H1 (cell line): ENCODE measurements around the gene HNF1A. TPM values are rescaled to one million over a fixed set of nuclear protein-coding genes. Genes with fewer than 3 reads are reported as not detected.

Experiments
- CTCF ChIA-PET: fragments of 300-600 bp; sonication (Branson Sonifier 250); formaldehyde crosslinking; loops from one replicate; lab custom pipeline; 2021; ENCODE audit not compliant: partially characterized antibody; lab: Charles Lee
- POLR2A ChIA-PET: fragments of 300-600 bp; sonication (Branson Sonifier 250); formaldehyde crosslinking; loops from one replicate; lab custom pipeline; 2021; ENCODE audit warnings: inconsistent platforms; ENCODE audit not compliant: partially characterized antibody; lab: Charles Lee
- DNase-seq, 2 experiments: peaks; one replicate each; pipeline versions ENCODE4 v3.0.0 to v3.0.0-alpha.2; 2010 to 2022; ENCODE audit warnings: low spot score in 2 of 2, low read depth in 1 of 2, mixed read lengths in 1 of 2
- FAIRE-seq: peaks from 2 replicates; lab custom pipeline; 2011; peaks lifted over from hg19 to GRCh38; lab: Jason Lieb, UNC
- H2AFZ ChIP-seq: 2 replicates; pipeline ENCODE4 v1.8.1; 2012; ENCODE audit warnings: low read length, inconsistent platforms
- H2AK5ac ChIP-seq: 2 replicates; pipeline ENCODE4 v1.6.1; 2013; ENCODE audit warnings: low read depth, low read length
- H2BK120ac ChIP-seq: replicated peaks from 2 replicates; pipeline ENCODE3; 2013; ENCODE audit warnings: low read depth, low read length, inconsistent platforms
- H2BK12ac ChIP-seq: 2 replicates; pipeline ENCODE4 v1.6.1; 2013; ENCODE audit warnings: low read depth, low read length
- H2BK15ac ChIP-seq: 2 replicates; pipeline ENCODE4 v1.6.1; 2013; ENCODE audit warnings: low read length
- H2BK20ac ChIP-seq: 2 replicates; pipeline ENCODE4 v1.6.1; 2013; ENCODE audit warnings: low read length
- H2BK5ac ChIP-seq: 2 replicates; pipeline ENCODE4 v1.6.1; 2013; ENCODE audit warnings: low read depth, low read length
- H3K14ac ChIP-seq: 2 replicates; pipeline ENCODE4 v1.6.1; 2013; ENCODE audit warnings: inconsistent platforms; ENCODE audit not compliant: insufficient read length
- H3K18ac ChIP-seq: 2 replicates; pipeline ENCODE4 v1.6.1; 2013; ENCODE audit warnings: low read length; ENCODE audit errors: extremely low read depth
- H3K23ac ChIP-seq: 2 replicates; pipeline ENCODE4 v1.6.1; 2013; ENCODE audit warnings: inconsistent platforms; ENCODE audit not compliant: insufficient read length
- H3K23me2 ChIP-seq: 2 replicates; pipeline ENCODE4 v1.6.1; 2013; ENCODE audit warnings: low read depth, low read length
- H3K27ac ChIP-seq: 2 replicates; pipeline ENCODE4 v1.6.1; 2011; ENCODE audit warnings: low read depth, low read length, inconsistent platforms
- H3K27me3 ChIP-seq, 4 experiments: replicated peaks in 1 of 4; 1 replicate in 1 of 4; 2 replicates in 3 of 4; pipeline versions ENCODE4 v1.6.1 to v1.8.1; 2011 to 2013; ENCODE audit warnings: low read length in 3 of 4, mild to moderate bottlenecking in 3 of 4, inconsistent platforms in 2 of 4, mixed read lengths in 2 of 4, moderate library complexity in 1 of 4; ENCODE audit not compliant: control insufficient read depth in 3 of 4, insufficient read depth in 3 of 4; ENCODE audit errors: extremely low read depth in 1 of 4
- H3K36me3 ChIP-seq, 4 experiments: 2 replicates each; pipeline versions ENCODE4 v1.6.1 to v1.8.1; 2011 to 2013; ENCODE audit warnings: mild to moderate bottlenecking in 4 of 4, low read length in 3 of 4, moderate library complexity in 2 of 4, control low read depth in 1 of 4, inconsistent platforms in 1 of 4; ENCODE audit not compliant: insufficient read depth in 4 of 4, control insufficient read depth in 2 of 4
- H3K4ac ChIP-seq: replicated peaks from 2 replicates; pipeline ENCODE3; 2013; ENCODE audit warnings: low read length, low read depth, mixed read lengths, inconsistent platforms; ENCODE audit not compliant: insufficient read length
- H3K4me1 ChIP-seq, 4 experiments: replicated peaks in 1 of 4; 1 replicate in 1 of 4; 2 replicates in 3 of 4; pipeline versions ENCODE4 v1.6.1 to v1.8.1; 2011 to 2013; ENCODE audit warnings: low read length in 3 of 4, inconsistent platforms in 2 of 4, mixed read lengths in 1 of 4; ENCODE audit not compliant: insufficient read depth in 4 of 4, control insufficient read depth in 3 of 4
- H3K4me2 ChIP-seq, 2 experiments: 2 replicates each; pipeline versions ENCODE4 v1.6.1 to v1.8.1; 2011 to 2013; ENCODE audit warnings: low read depth in 2 of 2, low read length in 2 of 2, control low read depth in 1 of 2, inconsistent platforms in 1 of 2, mild to moderate bottlenecking in 1 of 2; ENCODE audit not compliant: insufficient read depth in 1 of 2
- H3K4me3 ChIP-seq, 4 experiments: fragments of 200-600, 300-600 bp in 1 of 4; sonication (generic), shearing (Covaris generic), sonication (Bioruptor Twin) in 1 of 4; 2 replicates each; pipeline versions ENCODE4 v1.5.1 to v1.8.1; 2011 to 2016; ENCODE audit warnings: low read length in 4 of 4, low read depth in 3 of 4, control low read depth in 2 of 4, inconsistent platforms in 2 of 4, mild to moderate bottlenecking in 2 of 4, mixed read lengths in 1 of 4, moderate library complexity in 1 of 4; ENCODE audit not compliant: insufficient read depth in 2 of 4; ENCODE audit errors: extremely low read depth in 1 of 4
- H3K56ac ChIP-seq: replicated peaks from 2 replicates; pipeline ENCODE3; 2013; ENCODE audit warnings: low read depth, mild to moderate bottlenecking, mixed read lengths, low read length, inconsistent platforms; ENCODE audit not compliant: insufficient read length
- H3K79me1 ChIP-seq: 2 replicates; pipeline ENCODE4 v1.6.1; 2013; ENCODE audit warnings: low read depth, low read length, control low read depth
- H3K79me2 ChIP-seq, 2 experiments: 2 replicates each; pipeline versions ENCODE4 v1.6.1 to v1.8.1; 2012 to 2013; ENCODE audit warnings: low read length in 2 of 2, mild to moderate bottlenecking in 2 of 2, inconsistent platforms in 1 of 2; ENCODE audit not compliant: insufficient read depth in 2 of 2, control insufficient read depth in 1 of 2
- H3K9ac ChIP-seq, 4 experiments: replicated peaks in 1 of 4; 1 replicate in 1 of 4; 2 replicates in 3 of 4; pipeline versions ENCODE4 v1.6.1 to v1.8.1; 2011 to 2013; ENCODE audit warnings: low read depth in 3 of 4, low read length in 3 of 4, control low read depth in 2 of 4, mild to moderate bottlenecking in 2 of 4, moderate library complexity in 2 of 4, inconsistent platforms in 1 of 4; ENCODE audit errors: extremely low read depth in 1 of 4
- H3K9me3 ChIP-seq, 2 experiments: 2 replicates each; pipeline versions ENCODE4 v1.6.1 to v1.8.1; 2012 to 2013; ENCODE audit warnings: mild to moderate bottlenecking in 2 of 2, moderate library complexity in 2 of 2, control low read depth in 1 of 2, inconsistent platforms in 1 of 2, low read depth in 1 of 2, low read length in 1 of 2, mixed read lengths in 1 of 2; ENCODE audit not compliant: insufficient read depth in 2 of 2
- H4K20me1 ChIP-seq, 2 experiments: replicated peaks in 1 of 2; 2 replicates each; pipeline versions ENCODE3 to v1.8.1; 2011 to 2013; ENCODE audit warnings: inconsistent platforms in 2 of 2, low read length in 2 of 2, mild to moderate bottlenecking in 1 of 2; ENCODE audit not compliant: insufficient read depth in 2 of 2, control insufficient read depth in 1 of 2
- H4K5ac ChIP-seq: 2 replicates; pipeline ENCODE4 v1.6.1; 2013; ENCODE audit warnings: low read length, low read depth, mixed read lengths, inconsistent platforms; ENCODE audit not compliant: insufficient read length
- H4K8ac ChIP-seq: 2 replicates; pipeline ENCODE4 v1.8.0; 2013; ENCODE audit warnings: mild to moderate bottlenecking, moderate library complexity, low read length, inconsistent platforms; ENCODE audit not compliant: insufficient read depth; ENCODE audit errors: extremely low read depth
- H4K91ac ChIP-seq: replicated peaks from 2 replicates; pipeline ENCODE3; 2013; ENCODE audit warnings: low read length, mixed read lengths, inconsistent platforms; ENCODE audit not compliant: insufficient read length
- ASH2L ChIP-seq: fragments of 200-600, 300-600 bp; sonication (generic); IDR thresholded peaks from one replicate; pipeline ENCODE4 v1.7.1; 2017; ENCODE audit warnings: low read length
- BACH1 ChIP-seq: IDR thresholded peaks from 2 replicates; pipeline ENCODE4 v1.6.1; 2012; ENCODE audit warnings: low read length, improper control_type of control experiment
- BCL11A ChIP-seq, 2 experiments: IDR thresholded peaks; one replicate each; pipeline ENCODE4 v1.6.1; 2011; ENCODE audit warnings: low read depth in 2 of 2, low read length in 2 of 2, mild to moderate bottlenecking in 2 of 2
- HDAC2 ChIP-seq, 2 experiments: fragments of 300-600 bp in 1 of 2; sonication (generic) in 1 of 2; IDR thresholded peaks; 2 replicates each; pipeline ENCODE4 v1.6.1; 2011 to 2012; ENCODE audit warnings: low read depth in 2 of 2, low read length in 2 of 2, mild to moderate bottlenecking in 2 of 2, moderate library complexity in 2 of 2, borderline replicate concordance in 1 of 2, inconsistent platforms in 1 of 2
- HDAC6 ChIP-seq: IDR thresholded peaks from one replicate; pipeline ENCODE4 v1.7.1; 2012; ENCODE audit warnings: low read depth, mild to moderate bottlenecking, inconsistent platforms, low read length, moderate library complexity
- KDM5A ChIP-seq: fragments of 200-600 bp; IDR thresholded peaks from 2 replicates; pipeline ENCODE4 v1.7.1; 2012; ENCODE audit warnings: mild to moderate bottlenecking, low read length, inconsistent platforms, mixed read lengths
- NANOG ChIP-seq: IDR thresholded peaks from 2 replicates; pipeline ENCODE4 v1.6.1; 2011; ENCODE audit warnings: low read length, low read depth, mild to moderate bottlenecking, inconsistent platforms; ENCODE audit not compliant: insufficient read depth, poor library complexity, severe bottlenecking
- POLR2AphosphoS5 ChIP-seq: IDR thresholded peaks from 2 replicates; pipeline ENCODE4 v1.6.1; 2011; ENCODE audit warnings: low read depth, low read length
- RXRA ChIP-seq: IDR thresholded peaks from 2 replicates; pipeline ENCODE4 v1.6.1; 2011; ENCODE audit warnings: low read depth, mild to moderate bottlenecking, low read length, moderate library complexity; ENCODE audit not compliant: insufficient read depth
- SIRT6 ChIP-seq: IDR thresholded peaks from one replicate; pipeline ENCODE4 v1.7.1; 2012; ENCODE audit warnings: low read length, inconsistent platforms
- SP1 ChIP-seq: IDR thresholded peaks from 2 replicates; pipeline ENCODE4 v1.6.1; 2011; ENCODE audit warnings: low read depth, low read length
- SP2 ChIP-seq: IDR thresholded peaks from 2 replicates; pipeline ENCODE4 v1.6.1; 2012; ENCODE audit warnings: mild to moderate bottlenecking, low read length, inconsistent platforms
- SUZ12 ChIP-seq: fragments of 200-600 bp; sonication (generic); IDR thresholded peaks from 2 replicates; pipeline ENCODE4 v1.6.1; 2012; ENCODE audit warnings: mild to moderate bottlenecking, inconsistent platforms, low read length, moderate library complexity, mixed read lengths
- TAF1 ChIP-seq: IDR thresholded peaks from 2 replicates; pipeline ENCODE4 v1.6.1; 2011; ENCODE audit warnings: mild to moderate bottlenecking, low read depth, low read length
- whole genome bisulfite sequencing, 2 experiments: shearing (Covaris generic) in 1 of 2; methylation state at CpG; one replicate each; pipeline versions ENCODE4 v1.1.6 to v1.1.7; 2013 to 2015; ENCODE audit warnings: low lambda C conversion rate in 2 of 2, mixed read lengths in 2 of 2, inconsistent platforms in 1 of 2, low coverage in 1 of 2, missing lambda C conversion rate in 1 of 2; ENCODE audit not compliant: insufficient replicate concordance in 2 of 2, insufficient coverage in 1 of 2, insufficient read length in 1 of 2; ENCODE audit errors: extremely low coverage in 1 of 2, missing lambda C conversion rate in 1 of 2; 5-methylcytosine and 5-hydroxymethylcytosine counted together
- polyA plus RNA-seq, 7 experiments: library from polyadenylated mRNA; depleted of rRNA in 3 of 7; stranded (reverse) in 5 of 7; unstranded in 2 of 7; fragments of >200 nt in 5 of 7; fragments of 200-250 nt in 2 of 7; gene quantifications; 1 replicate in 5 of 7; 2 replicates in 1 of 7; 4 replicates in 1 of 7; pipeline versions ENCODE4 v1.2.1 to v1.2.3, GENCODE V29; 2011 to 2013; ENCODE audit warnings: missing spikeins in 2 of 7, mixed read lengths in 2 of 7
- total RNA-seq: library from RNA; stranded (reverse); fragmentation: NEBNext Ultra II Directional; extraction: Animal tissue kit (Norgen Biotek cat#: 25700); gene quantifications from 2 replicates; pipeline ENCODE4 v1.2.1, GENCODE V29; 2021

HNF1A gene
- total and polyA plus RNA-seq, 2 of the 8 experiments (the other 6 are each of a cell fraction or from before 2014, with no cell fraction given) = not detected

GRCh38 chr12:121025442-121026226 lies 47.3 kb downstream of the HNF1A start:
- POLR2A ChIA-PET = no interaction called here
- no peak overlapping the region for H3K23ac ChIP-seq
- H4K8ac ChIP-seq = peak overlapping the region; percentile 71; the same call in 1 of the 2 replicates
- no peak overlapping the region for H2BK20ac ChIP-seq
- H3K79me1 ChIP-seq = no peaks in the 10 kb centered on the region
- H3K4me2 ChIP-seq = no peak overlapping the region
- FAIRE-seq (no peak), DNase-seq (no peak)
- H2AFZ ChIP-seq = 0 out of 2 replicates have a peak overlapping the region, but pooled peaks have one; percentile 5
- no peak overlapping the region for H2BK5ac ChIP-seq
- H3K9ac ChIP-seq = no peak overlapping the region
- H3K27ac ChIP-seq = no peak overlapping the region
- no peak overlapping the region for H4K5ac ChIP-seq
- 96% methylated on average over 11 of the region's 11 CpGs; no CpG with 5 or more reads in 1 of the 2 experiments for WGBS, 2 experiments
- CTCF ChIA-PET = interaction anchor here (0.7 to 3.2 kb wide), 5 partner anchors 12 to 91 kb away, joined by 3 to 13 read pairs (median 3); no protein-coding TSS in a partner anchor
- H2BK12ac ChIP-seq = peak overlapping the region; percentile 27; the same call in 1 of the 2 replicates
- H3K14ac ChIP-seq = no peak overlapping the region
- H3K23me2 ChIP-seq = no peaks in the 10 kb centered on the region
- H2BK120ac ChIP-seq = no peak overlapping the region
- H3K9me3 ChIP-seq = no peaks in the 10 kb centered on the region
- H3K56ac ChIP-seq = no peak overlapping the region
- no peak overlapping the region for H3K4me3 ChIP-seq
- H2AK5ac ChIP-seq = no peak overlapping the region; the same call in 1 of the 2 replicates
- no peak overlapping the region for H4K91ac ChIP-seq
- H3K27me3 ChIP-seq = no peaks in the 10 kb centered on the region
- no peak overlapping the region for H3K4ac ChIP-seq
- no peaks in the 10 kb centered on the region for H4K20me1 ChIP-seq
- H3K79me2 ChIP-seq = no peaks in the 10 kb centered on the region
- H2BK15ac ChIP-seq = no peak overlapping the region
- no peaks in the 10 kb centered on the region for H3K4me1 ChIP-seq
- H3K18ac ChIP-seq = no peak overlapping the region
- H3K36me3 ChIP-seq = no peaks in the 10 kb centered on the region
- TF ChIP-seq KDM5A (no peak), HDAC6 (no peak), SP1 (no peak), TAF1 (no peak), RXRA (no peak), BACH1 (no peak), SUZ12 (no peak), SP2 (no peak), ASH2L (no peak), HDAC2 (IDR thresholded peaks at IDR 0.05; ENCODE audit: borderline replicate concordance in 1 of 2, low read depth in 2 of 2, low read length in 2 of 2) (no peak), BCL11A (IDR thresholded peaks at IDR 0.05; ENCODE audit: low read depth in 2 of 2, low read length in 2 of 2) (no peak), SIRT6 (no peak), POLR2AphosphoS5 (no peak), NANOG (no peak)
